ENCODE results near the gene POMGNT2.
A peak's percentile ranks its signal among the peaks of the same experiment; 100 is the strongest.
"Not testable (repeated sequence)": the region's sequence is repeated elsewhere in the genome, so short reads cannot be mapped to it uniquely, and the experiment has no call there.

POMGNT2 gene

DNA sequence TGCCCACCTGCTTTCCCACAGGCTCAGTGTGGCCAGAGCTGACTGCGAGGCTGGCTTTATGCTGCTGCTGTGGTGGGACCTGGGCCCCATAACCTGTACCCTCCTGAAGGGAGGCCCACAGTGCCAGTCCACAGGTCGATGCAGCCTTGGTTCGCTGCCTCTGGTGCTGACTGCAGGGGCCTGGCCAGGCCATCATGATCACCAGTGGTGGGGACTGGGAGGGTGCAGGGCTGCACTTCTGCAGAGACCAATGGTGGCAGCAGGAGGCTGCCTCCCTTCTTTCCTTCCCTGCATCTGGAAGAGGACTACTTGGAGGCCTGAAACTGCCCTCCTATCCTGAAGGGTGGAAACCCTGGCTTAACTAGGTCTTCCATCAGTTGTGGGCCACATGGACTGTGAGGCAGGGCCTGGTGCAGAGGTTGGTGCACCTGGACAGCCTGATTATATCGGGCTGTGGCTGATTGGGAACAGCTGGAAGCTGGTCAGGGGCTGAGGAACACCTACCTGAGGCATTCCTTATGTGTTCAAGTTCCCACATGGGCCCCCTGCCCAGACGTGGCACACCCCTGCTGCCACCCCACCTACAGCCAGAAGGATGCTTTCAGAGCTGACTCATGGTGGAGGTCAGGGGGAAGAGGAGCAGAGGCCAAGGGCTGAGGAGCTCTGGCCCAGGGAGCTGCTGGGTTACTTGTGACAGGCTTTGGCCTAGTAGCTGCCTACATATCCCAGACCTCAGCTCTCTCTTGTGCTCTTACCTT, 29.8 kb downstream of the POMGNT2 start:
- DNase-seq (ENCODE audit: low spot score), result no peak

DNA sequence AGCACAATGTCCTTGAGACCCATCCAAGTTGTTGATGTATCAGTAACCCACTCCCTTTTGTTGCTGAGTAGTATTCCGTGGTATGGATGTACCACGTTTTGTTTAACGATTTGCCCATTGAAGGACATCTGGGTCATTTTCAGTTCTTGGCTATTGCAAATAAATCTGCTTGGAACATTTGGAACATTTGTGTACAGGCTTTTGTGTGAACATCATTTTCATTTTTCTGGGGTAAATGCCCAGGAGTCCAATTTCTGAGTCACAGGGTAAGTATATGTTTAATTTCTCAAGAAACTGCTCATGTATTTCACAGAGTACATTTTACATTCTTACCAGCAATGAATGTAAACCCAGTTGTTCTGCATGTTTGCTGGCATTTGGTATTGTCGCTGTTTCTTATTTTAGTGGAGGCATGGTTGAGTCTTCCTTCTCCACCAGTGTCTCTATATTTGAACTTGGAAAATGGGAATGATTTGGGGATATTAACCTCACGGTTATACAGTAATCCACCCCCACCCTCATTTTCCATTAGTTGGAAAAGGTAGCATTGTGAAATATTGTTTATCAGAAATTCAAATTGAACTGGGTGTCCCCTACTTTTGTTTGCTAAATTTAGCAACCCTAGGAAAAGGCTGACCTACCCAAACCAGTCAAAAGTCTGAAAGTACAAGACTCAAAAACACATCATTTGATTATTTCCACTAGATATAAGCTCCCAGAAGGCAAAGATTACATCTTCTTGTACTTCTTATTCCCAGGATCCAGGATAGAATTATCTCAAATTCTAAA, 30.8 kb downstream of the POMGNT2 start:
- no peak for DNase-seq (ENCODE audit: low spot score)

GRCh38 chr3:43074482-43074881, 31.4 kb downstream of the POMGNT2 start:
- DNase-seq (ENCODE audit: low spot score), result no peak

GRCh38 chr3:43073836-43074220, 32.1 kb downstream of the POMGNT2 start:
- DNase-seq (ENCODE audit: low spot score), result no peak

DNA sequence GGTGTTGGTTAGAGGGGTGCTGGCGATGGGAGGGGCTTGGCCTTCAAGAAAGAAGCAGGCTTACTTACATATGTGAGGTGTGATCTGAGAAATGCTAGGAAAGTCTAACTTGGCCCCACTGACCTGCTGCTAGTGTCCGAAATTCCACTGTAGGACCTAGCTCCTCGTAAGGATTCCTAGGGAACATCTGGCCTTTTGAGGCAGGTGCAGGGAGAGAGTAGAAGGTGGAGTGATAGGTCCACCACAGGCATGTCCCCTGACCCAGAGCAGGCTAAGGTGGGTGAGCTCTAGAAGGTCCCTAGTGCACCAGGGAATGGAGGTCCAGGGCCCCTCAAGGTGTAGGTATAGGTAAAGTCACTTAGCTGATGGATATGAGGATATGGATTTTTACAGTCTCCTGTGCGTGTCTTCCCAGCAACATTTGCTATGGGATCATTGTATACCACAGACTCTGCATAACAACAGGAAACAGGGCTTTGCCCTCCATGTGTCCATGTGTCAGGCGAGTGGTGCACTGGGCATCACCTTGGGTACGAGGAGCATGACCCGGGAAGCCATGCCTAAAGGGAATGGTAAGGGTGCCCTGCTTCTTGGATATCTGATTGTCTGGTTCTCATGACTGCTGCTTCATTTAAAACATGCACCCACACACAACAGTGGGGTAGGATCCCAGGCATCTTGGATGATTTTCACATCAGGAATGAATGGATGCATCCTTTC, 32.6 kb downstream of the POMGNT2 start:
- DNase-seq (ENCODE audit: low spot score), result no peak

DNA sequence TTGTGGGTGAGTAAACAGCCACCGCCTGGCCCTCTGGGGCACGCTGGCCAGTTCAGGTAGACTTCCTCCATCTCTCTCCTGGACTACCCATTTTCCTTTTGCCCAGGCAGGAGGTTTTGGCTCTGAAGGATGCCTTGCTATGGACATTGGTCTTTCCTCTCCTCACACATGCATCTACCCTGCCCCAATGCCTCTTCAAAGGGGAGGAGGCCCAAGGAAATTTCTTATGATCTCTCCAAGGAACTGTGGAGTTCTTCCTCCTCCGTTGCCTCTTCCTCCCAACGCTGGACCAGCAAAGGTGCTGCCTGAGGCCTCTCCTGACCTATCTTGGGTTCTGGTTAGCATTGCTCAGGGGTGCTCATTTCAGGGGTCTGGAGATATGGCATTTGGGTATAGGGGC, 33.5 kb downstream of the POMGNT2 start:
- no peak for DNase-seq (ENCODE audit: low spot score)

DNA sequence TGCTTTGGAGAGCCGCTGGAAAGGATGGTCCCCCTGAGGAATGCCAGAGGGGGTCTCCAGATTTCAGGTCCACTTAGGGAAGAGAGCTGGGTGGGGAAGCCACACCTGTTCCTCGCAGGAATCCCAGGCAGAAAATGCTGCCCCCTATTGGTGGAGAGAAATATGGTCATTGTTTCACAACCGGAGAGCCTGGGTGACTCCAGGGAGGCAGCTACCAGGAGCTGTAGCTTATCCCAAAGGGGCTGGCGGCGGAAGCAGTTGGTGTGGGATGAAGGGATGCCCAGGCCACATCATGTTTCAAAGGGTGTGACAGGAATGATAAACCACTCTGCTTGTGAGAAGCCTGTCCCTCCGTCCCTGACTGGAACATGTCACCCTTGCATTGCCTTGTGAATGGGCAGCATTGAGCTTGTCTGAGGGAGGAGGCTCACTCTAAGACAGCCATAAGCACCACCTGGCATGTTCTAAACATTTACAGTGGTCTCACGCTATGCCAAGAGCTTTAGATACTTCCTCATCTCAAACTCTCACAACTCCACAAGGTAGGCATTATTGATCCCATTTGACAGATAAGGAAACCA, 34.5 kb downstream of the POMGNT2 start:
- DNase-seq (ENCODE audit: low spot score), result no peak

DNA sequence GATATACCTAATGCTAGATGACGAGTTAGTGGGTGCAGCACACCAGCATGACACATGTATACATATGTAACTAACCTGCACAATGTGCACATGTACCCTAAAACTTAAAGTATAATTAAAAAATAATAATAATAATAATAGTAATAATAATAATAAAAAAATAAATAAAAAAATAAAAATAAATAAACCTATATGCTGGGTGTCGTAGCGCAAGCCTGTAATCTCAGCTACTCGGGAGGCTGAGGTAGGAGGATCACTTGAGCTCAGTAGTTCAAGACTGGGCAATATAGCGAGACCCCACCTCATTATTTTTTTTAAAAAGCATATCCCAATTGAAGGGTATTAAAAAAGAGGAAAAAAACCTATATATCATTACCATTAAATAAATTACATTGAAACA, 35.2 kb downstream of the POMGNT2 start:
- not testable (repeated sequence) for DNase-seq (ENCODE audit: low spot score)

GRCh38 chr3:43063114-43063513, 42.8 kb downstream of the POMGNT2 start:
- no peak for DNase-seq (ENCODE audit: low spot score)

GRCh38 chr3:43062564-43063040, 43.3 kb downstream of the POMGNT2 start:
- no peak for DNase-seq (ENCODE audit: low spot score)

DNA sequence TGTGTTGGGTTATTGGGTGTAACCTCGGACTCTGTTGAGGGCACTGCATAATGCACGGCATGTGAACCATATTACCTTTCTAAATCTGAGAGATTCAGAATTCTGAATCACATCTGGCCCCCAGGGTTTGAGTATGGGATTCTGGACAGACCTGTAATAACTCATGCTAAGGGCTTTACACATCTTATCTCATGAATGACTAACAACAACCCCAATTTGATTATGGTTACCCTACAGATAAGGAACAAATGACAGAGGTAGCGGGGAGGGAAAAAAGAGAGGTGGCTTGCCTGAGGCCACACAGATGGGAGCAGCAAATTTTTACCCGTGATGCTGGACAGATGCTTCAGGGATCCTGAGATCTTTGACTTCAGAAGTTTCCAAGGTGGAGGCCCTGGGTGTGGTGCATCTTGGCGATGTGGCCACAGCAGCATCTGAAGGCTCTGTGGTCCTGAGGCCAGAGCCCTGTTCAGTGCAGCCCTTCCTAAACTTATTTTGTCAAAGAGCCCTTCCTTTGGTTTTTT, 43.8 kb downstream of the POMGNT2 start:
- no peak for DNase-seq (ENCODE audit: low spot score)

- no peak for DNase-seq (ENCODE audit: low spot score)
These were observed 44.6 kb downstream of the POMGNT2 start for GRCh38 chr3:43061101-43061895.

DNA sequence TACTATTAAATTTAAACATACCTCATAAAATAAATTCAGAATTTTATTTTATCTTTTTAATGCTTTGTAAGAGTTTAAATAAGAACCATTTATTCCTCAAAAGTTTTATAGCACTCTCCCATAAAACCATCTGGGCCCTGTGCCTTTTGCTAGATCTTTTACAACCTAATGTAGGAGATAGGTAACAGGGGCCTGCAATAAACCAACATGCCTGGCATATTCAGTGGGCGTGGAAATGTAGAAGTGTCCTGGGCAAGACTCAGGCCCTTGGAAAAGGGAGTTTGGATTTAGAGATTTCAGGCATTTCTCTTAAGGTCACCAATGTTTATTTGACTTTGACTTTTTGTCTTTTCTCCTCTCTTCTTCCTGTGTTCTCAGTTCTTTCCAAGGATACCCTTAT, 46.4 kb downstream of the POMGNT2 start:
- DNase-seq (ENCODE audit: low spot score), result no peak

GRCh38 chr3:43055806-43056770, 49.8 kb downstream of the POMGNT2 start:
- DNase-seq (ENCODE audit: low spot score), result no peak

GRCh38 chr3:43055393-43055792, 50.5 kb downstream of the POMGNT2 start:
- DNase-seq (ENCODE audit: low spot score), result no peak

DNA sequence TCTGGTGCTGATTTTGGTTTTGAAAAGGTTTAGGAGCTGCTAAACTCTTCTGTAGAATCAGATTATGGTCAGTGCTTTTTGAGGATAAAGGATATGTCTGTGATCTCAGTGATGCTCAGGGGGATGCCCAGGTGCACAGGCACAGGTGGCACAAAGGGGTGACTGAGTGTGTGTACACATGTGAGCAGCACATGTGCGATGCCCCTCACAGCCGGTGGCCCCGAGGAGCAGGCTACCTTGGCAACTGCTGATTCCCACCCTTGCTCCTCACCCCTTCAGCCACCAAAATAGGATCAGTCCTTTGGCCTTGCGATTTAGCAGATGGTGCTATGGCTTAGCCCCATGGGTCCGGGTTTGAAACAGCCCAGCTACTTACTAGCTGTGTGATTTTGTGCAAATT, 51.1 kb downstream of the POMGNT2 start:
- no peak for DNase-seq (ENCODE audit: low spot score)

GRCh38 chr3:43053291-43053690, 52.6 kb downstream of the POMGNT2 start:
- DNase-seq (ENCODE audit: low spot score), result no peak

- DNase-seq (ENCODE audit: low spot score), result peak; percentile 37
These were observed 57.4 kb downstream of the POMGNT2 start for GRCh38 chr3:43048470-43048869.

DNA sequence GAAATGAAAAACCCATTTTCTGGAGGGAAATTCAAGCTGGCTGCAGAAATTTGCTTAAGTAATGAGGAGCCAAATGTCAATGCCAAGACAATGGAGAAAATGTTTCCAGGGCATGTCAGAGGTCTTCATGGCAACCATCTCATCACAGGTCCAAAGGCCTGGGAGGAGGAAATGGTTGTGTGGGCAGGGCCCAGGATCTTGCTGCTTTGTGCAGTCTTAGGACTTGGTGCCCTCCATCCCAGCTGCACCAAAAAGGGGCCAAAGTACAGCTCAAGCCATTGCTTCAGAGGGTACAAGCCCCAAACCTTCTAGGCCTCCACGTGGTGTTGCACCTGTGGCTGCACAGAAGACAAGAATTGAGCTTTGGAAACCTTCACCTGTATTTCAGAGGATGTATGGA, 59.3 kb downstream of the POMGNT2 start:
- DNase-seq (ENCODE audit: low spot score), result no peak

- not testable (repeated sequence) for DNase-seq (ENCODE audit: low spot score)
These were observed 60.8 kb downstream of the POMGNT2 start for GRCh38 chr3:43045079-43045478.
